Measurements from ENCODE around the gene HLA-DQA1. TPM values are rescaled to one million over a fixed set of nuclear protein-coding genes. Genes with fewer than 3 reads are reported as not detected.
A peak's percentile ranks its signal among the peaks of the same experiment; 100 is the strongest.

The HLA-DQA1 gene
- total and polyA plus RNA-seq, 5 donors from 2014 or later: 4.2 to 86.7 (median 20.3) TPM

GRCh38 chr6:32692019-32692418 lies 54.8 kb downstream of the HLA-DQA1 start:
- Mint-ChIP-seq H3K4me1 (peaks cover 4 to 20% (median 15%) of the 10 kb centered on the region in 4 donors), H3K9me3 (peaks cover 0 to 2% (median 0%) of the 10 kb centered on the region in 7 donors), H3K27me3 (peaks cover 46% of the 10 kb centered on the region), H3K27ac (no peak overlapping the region), H3K4me3 (no peak overlapping the region), H3K36me3 (no peaks in the 10 kb centered on the region)
- DNase-seq (peak; percentile 57 to 82 (median 59)), ATAC-seq (ENCODE audit: low read depth in 2 of 2) (peak in 1 of 2 donors; percentile 52)
- Histone ChIP-seq H3K27me3 (ENCODE audit: control insufficient read depth, insufficient read depth, low read length) (peaks cover 9% of the 10 kb centered on the region), H3K9me3 (ENCODE audit: control insufficient read depth in 2 of 2, low read length in 2 of 2) (no peaks in the 10 kb centered on the region), H3K36me3 (ENCODE audit: control insufficient read depth, insufficient read depth, low read length) (no peaks in the 10 kb centered on the region), H3K4me1 (ENCODE audit: control insufficient read depth, insufficient read depth, low read length, poor library complexity, severe bottlenecking) (no peaks in the 10 kb centered on the region), H3K4me3 (ENCODE audit: low read depth, low read length) (no peak overlapping the region), H3K27ac (ENCODE audit: insufficient read depth, low read length, poor library complexity, severe bottlenecking) (no peak overlapping the region)

Other genes starting within 250 kb of the HLA-DQA1 start
- not detected for gene BTNL2, start 230.2 kb upstream of the HLA-DQA1 start, total RNA-seq
- not detected for gene BTNL2, start 230.2 kb upstream of the HLA-DQA1 start, polyA plus RNA-seq
- 100 TPM for gene HLA-DRA, start 197.5 kb upstream of the HLA-DQA1 start, total RNA-seq
- 100 to 1,000 TPM; 118 to 296 (median 179) TPM for gene HLA-DRA, start 197.5 kb upstream of the HLA-DQA1 start, polyA plus RNA-seq
- gene HLA-DRB5, start 107.1 kb upstream of the HLA-DQA1 start, total RNA-seq: 57.6 TPM
- gene HLA-DRB5, start 107.1 kb upstream of the HLA-DQA1 start, polyA plus RNA-seq: 10 to 100 TPM in 1 of 4 donors, 1 to 10 TPM in 3; 2.7 to 39.2 (median 3.1) TPM
- 186 TPM for gene HLA-DRB1, start 47.6 kb upstream of the HLA-DQA1 start, total RNA-seq
- gene HLA-DRB1, start 47.6 kb upstream of the HLA-DQA1 start, polyA plus RNA-seq: 100 to 1,000 TPM in 3 of 4 donors, 10 to 100 TPM in 1; 95.6 to 306 (median 262) TPM
- 204 TPM for gene HLA-DQB1, start 29.3 kb downstream of the HLA-DQA1 start, total RNA-seq
- 100 to 1,000 TPM in 2 of 4 donors, 10 to 100 TPM in 1, 1 to 10 TPM in 1; 6.1 to 234 (median 99.9) TPM for gene HLA-DQB1, start 29.3 kb downstream of the HLA-DQA1 start, polyA plus RNA-seq
- gene HLA-DQA2, start 104.0 kb downstream of the HLA-DQA1 start, total RNA-seq: 0.32 TPM
- gene HLA-DQA2, start 104.0 kb downstream of the HLA-DQA1 start, polyA plus RNA-seq: 1 to 10 TPM in 3 of 4 donors, not detected in 1; 1.5 to 2.8 (median 2.2) TPM
- 5.4 TPM for gene HLA-DQB2, start 126.1 kb downstream of the HLA-DQA1 start, total RNA-seq
- gene HLA-DQB2, start 126.1 kb downstream of the HLA-DQA1 start, polyA plus RNA-seq: 1 to 10 TPM in 2 of 4 donors, not detected in 2; 3.7 to 3.8 TPM
- 6.8 TPM for gene HLA-DOB, start 179.6 kb downstream of the HLA-DQA1 start, total RNA-seq
- gene HLA-DOB, start 179.6 kb downstream of the HLA-DQA1 start, polyA plus RNA-seq: 1 to 10 TPM in 2 of 4 donors, under 1 TPM in 2; 0.31 to 4.3 (median 1.6) TPM
- 165 TPM for gene TAP2, start 201.3 kb downstream of the HLA-DQA1 start, total RNA-seq
- 10 to 100 TPM in 3 of 4 donors, 1 to 10 TPM in 1; 7.2 to 56.3 (median 31.9) TPM for gene TAP2, start 201.3 kb downstream of the HLA-DQA1 start, polyA plus RNA-seq
- 185 TPM for gene PSMB8, start 206.6 kb downstream of the HLA-DQA1 start, total RNA-seq
- gene PSMB8, start 206.6 kb downstream of the HLA-DQA1 start, polyA plus RNA-seq: 100 to 1,000 TPM; 462 to 803 (median 547) TPM
- 220 TPM for gene TAP1, start 216.3 kb downstream of the HLA-DQA1 start, total RNA-seq
- gene TAP1, start 216.3 kb downstream of the HLA-DQA1 start, polyA plus RNA-seq: 100 to 1,000 TPM; 386 to 477 (median 440) TPM
- gene PSMB9, start 216.8 kb downstream of the HLA-DQA1 start, total RNA-seq: 148 TPM
- 100 to 1,000 TPM; 503 to 896 (median 615) TPM for gene PSMB9, start 216.8 kb downstream of the HLA-DQA1 start, polyA plus RNA-seq